K562 (cell line): Measurements from ENCODE around the gene HOXD12.

ENCODE experiments used
- DIDO1 ChIP-seq: fragments of 450-650 bp; IDR thresholded peaks from 2 replicates; pipeline ENCODE4 v1.6.1; 2016; ENCODE audit warnings: low read depth, missing biosample characterization, missing genetic modification characterization
- ESRRA ChIP-seq: fragments of 450-650 bp; IDR thresholded peaks from 2 replicates; pipeline ENCODE4 v1.6.1; 2014; ENCODE audit warnings: low read depth, mild to moderate bottlenecking, moderate library complexity, borderline replicate concordance
- TEAD4 ChIP-seq, 2 experiments: sonication (generic) in 1 of 2; formaldehyde crosslinking in 1 of 2; IDR thresholded peaks; 2 replicates each; pipeline versions ENCODE4 v1.6.1 to v1.8.0; 2012 to 2022; ENCODE audit warnings: borderline replicate concordance in 1 of 2, inconsistent platforms in 1 of 2, low read length in 1 of 2, mild to moderate bottlenecking in 1 of 2, missing genetic modification reagents in 1 of 2
- TF ChIP-seq, protein P1 (sequence below), 3 experiments: IDR thresholded peaks in 2 of 3; conservative IDR thresholded peaks in 1 of 3; 2 replicates each; pipeline ENCODE4 v1.5.1; 2011 to 2012; ENCODE audit warnings: low read length in 3 of 3, mild to moderate bottlenecking in 3 of 3, control low read depth in 2 of 3, improper control_type of control experiment in 1 of 3, inconsistent platforms in 1 of 3, low read depth in 1 of 3, mixed read lengths in 1 of 3, moderate library complexity in 1 of 3; ENCODE audit not compliant: insufficient read depth in 2 of 3
- TF ChIP-seq, protein P2 (sequence below), 2 experiments: IDR thresholded peaks in 1 of 2; conservative IDR thresholded peaks in 1 of 2; 2 replicates each; pipeline ENCODE4 v1.6.1; 2016; ENCODE audit warnings: low read depth in 2 of 2, mild to moderate bottlenecking in 1 of 2, missing compliant biosample characterization in 1 of 2, missing genetic modification characterization in 1 of 2, moderate library complexity in 1 of 2

DNA sequence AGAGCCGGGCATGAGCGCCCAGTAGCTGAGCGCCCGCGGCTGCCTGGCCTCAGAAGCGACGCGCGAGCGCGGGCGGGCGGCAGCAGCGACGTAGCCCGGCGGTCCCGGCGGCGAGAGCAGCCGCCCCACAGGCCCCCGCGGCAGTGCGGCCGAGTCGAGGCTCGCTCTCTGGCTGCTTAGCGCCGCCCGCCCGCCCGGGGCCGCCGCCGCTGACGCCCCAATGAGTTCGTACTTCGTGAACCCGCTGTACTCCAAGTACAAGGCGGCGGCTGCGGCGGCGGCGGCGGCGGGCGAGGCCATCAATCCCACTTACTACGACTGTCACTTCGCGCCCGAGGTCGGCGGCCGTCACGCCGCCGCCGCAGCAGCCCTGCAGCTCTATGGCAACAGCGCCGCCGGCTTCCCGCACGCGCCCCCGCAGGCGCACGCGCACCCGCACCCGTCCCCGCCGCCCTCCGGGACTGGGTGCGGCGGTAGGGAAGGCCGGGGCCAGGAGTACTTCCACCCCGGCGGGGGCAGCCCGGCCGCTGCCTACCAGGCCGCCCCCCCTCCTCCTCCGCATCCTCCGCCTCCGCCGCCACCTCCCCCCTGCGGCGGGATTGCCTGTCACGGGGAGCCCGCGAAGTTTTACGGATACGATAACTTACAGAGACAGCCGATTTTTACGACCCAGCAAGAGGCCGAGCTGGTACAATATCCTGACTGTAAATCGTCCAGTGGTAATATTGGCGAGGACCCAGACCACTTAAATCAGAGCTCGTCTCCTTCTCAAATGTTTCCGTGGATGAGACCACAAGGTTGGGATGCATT lies 30.8 kb downstream of the HOXD12 start:
- TF ChIP-seq, protein P1, sequence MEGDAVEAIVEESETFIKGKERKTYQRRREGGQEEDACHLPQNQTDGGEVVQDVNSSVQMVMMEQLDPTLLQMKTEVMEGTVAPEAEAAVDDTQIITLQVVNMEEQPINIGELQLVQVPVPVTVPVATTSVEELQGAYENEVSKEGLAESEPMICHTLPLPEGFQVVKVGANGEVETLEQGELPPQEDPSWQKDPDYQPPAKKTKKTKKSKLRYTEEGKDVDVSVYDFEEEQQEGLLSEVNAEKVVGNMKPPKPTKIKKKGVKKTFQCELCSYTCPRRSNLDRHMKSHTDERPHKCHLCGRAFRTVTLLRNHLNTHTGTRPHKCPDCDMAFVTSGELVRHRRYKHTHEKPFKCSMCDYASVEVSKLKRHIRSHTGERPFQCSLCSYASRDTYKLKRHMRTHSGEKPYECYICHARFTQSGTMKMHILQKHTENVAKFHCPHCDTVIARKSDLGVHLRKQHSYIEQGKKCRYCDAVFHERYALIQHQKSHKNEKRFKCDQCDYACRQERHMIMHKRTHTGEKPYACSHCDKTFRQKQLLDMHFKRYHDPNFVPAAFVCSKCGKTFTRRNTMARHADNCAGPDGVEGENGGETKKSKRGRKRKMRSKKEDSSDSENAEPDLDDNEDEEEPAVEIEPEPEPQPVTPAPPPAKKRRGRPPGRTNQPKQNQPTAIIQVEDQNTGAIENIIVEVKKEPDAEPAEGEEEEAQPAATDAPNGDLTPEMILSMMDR (IDR thresholded peaks at IDR 0.05 in 2 of 3, conservative IDR thresholded peaks at IDR 0.05 in 1 of 3; ENCODE audit: insufficient read depth in 2 of 3, low read depth in 1 of 3, low read length in 3 of 3): no peak
- no peak for TF ChIP-seq TEAD4 (IDR thresholded peaks at IDR 0.05; ENCODE audit: low read length)
- no peak for TF ChIP-seq TEAD4 (CRISPR knock-in tag; IDR thresholded peaks at IDR 0.05; ENCODE audit: borderline replicate concordance)
- TF ChIP-seq ESRRA: no peak
- TF ChIP-seq, protein P2, sequence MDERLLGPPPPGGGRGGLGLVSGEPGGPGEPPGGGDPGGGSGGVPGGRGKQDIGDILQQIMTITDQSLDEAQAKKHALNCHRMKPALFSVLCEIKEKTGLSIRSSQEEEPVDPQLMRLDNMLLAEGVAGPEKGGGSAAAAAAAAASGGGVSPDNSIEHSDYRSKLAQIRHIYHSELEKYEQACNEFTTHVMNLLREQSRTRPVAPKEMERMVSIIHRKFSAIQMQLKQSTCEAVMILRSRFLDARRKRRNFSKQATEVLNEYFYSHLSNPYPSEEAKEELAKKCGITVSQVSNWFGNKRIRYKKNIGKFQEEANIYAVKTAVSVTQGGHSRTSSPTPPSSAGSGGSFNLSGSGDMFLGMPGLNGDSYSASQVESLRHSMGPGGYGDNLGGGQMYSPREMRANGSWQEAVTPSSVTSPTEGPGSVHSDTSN (CRISPR knock-in tag; IDR thresholded peaks at IDR 0.05; ENCODE audit: low read depth): no peak
- TF ChIP-seq, protein P2 (tag; conservative IDR thresholded peaks at IDR 0.05; ENCODE audit: low read depth): no peak
- no peak for TF ChIP-seq DIDO1 (tag)
